Left hindlimb (tissue), 1 donor: Measurements from ENCODE around the gene PHLPP1.
A peak's percentile ranks its signal among the peaks of the same experiment; 100 is the strongest.

Experiments used
- DNase-seq: peaks from one replicate; pipeline ENCODE4 v3.0.0-alpha.2; 2018

The PHLPP1 gene

DNA sequence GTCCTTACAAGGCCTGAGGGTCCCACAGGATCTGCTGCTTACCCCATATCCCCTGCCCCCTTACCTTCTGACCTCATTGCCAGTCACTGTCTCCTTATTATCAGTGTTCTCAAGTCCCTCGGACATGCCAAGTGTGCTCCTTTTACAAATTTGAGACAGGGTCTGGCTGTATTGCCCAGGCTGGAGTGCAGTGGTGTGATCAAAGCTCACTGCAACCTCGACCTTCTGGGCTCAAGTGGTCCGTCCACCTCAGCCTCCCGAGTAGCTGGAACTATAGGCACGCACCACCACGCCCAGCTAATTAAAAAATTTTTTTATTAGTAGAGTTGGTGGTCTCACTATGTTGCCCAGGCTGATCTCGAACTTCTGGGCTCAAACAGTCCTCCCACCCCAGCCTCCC, 141.0 kb downstream of the PHLPP1 start:
- no peak for DNase-seq

DNA sequence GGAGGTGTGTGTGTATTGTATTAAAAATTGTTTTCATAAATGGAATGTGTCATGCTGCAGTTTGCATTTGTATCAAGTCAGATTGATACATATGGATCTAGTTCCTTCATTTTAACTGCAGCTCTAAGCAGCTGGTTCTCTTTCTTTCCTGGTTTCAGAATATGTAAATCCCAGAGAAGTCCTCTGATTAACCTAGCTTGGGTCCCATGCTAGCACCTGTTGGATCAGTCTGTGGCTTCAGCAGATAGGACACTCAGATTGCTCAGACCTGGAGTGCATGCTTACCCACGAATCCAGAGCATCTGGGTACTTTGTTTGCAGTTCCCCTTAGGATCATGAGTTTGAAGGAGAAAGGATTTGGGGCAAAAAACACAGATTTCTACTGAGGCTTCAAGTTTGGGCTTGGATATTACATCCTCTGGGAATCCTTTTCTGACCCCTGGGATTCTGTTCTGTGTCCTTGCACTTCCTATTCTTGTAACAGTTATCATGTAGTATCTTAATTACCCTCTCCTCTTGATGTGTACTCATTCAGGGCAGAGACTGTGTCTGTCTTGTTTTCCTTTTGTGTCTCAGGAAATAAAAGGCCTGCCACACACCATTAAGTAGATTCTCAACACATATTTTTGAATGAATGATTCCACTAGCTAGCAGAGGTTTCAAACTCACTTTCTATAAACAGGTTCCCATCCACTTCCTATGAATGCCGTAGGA, 142.1 kb downstream of the PHLPP1 start:
- no peak for DNase-seq

DNA sequence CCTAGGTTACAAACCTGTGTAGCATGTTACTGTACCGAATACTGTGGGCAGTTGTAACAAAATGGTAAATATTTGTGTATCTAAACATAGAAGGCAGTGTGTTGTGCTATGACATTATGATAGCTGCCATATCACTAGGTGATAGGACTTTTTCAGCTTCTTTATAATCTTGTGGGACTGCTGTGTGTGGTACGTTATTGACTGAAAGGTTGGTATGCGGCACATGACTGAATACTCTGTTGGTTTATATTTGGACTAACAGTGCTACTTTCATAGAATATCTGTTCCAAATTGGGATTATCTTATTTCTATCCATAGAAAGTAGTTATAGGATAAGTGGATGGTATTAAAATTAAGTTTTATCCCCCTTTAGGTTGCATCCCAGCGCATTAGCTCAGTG, 144.7 kb downstream of the PHLPP1 start:
- DNase-seq = no peak

DNA sequence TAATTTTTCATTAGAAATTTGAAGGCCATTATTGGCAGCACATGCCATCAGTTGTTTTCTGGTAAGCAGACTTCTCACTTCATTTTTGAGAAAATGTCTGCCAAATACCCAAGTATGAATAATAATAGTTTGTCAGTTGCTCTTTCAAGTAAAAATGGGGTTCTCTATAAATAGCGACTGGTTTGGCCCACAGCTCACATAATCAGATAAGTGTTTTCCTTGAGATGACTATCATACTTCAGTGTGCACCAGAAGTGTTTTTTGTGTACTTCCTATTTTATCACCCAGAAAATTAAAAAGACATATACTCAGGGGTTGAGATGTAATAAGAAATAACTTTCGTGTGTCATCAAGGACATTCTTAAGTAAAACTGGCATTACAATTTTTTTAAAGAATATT, 147.1 kb downstream of the PHLPP1 start:
- no peak for DNase-seq

DNA sequence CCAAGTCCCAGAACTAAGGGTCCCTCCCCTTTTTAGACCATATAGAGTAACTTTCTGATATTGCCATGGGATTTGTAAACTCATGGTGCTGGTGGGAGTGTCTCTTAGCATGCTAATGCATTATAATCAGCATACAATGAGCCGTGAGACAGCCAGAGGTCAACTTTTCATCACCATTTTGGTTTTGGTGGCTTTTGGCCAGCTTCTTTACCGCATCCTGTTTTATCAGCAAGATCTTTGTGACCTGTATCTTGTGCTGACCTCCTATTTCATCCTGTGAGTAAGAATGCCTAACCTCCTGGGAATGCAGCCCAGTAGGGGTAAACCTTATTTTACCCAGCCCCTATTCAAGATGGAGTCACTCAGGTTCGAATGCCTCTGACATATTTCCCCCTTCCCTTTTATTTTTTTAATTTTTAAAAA, 148.2 kb downstream of the PHLPP1 start:
- DNase-seq = no peak

DNA sequence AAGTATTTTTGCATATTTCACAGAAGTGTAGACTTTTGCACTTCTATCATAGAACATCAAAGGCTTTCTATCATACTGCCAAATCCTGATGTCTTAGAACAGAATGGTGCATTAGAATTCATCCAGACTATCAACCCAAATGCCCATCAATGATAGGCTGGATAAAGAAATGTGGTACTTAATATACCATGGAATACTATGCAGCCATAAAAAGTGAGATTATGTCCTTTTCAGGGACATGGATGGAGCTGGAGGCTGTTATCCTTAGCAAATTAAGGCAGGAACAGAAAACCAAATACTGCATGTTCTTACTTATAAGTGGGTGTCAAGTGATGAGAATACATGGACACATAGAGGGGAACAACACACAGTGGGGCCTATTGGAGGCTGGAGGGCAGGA, 150.2 kb downstream of the PHLPP1 start:
- no peak for DNase-seq

DNA sequence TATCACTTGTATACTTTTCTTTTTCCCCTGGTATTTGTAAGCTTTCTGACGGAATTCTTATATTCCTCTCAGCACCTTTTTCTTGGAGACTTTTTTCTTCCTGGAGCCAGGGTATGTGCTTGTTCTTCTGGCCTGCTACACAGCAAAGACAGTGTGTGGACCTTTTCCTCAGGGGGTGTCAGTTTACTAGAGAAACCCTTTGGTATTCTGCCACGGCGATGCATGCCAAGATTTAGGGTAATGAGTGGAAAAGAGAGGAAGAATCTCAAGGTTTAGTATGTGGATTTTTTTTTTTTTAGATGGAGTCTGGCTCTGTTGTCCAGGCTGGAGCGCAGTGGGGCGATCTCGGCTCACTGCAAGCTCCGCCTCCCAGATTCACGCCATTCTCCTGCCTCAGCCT, 152.2 kb downstream of the PHLPP1 start:
- DNase-seq = peak; percentile 62

DNA sequence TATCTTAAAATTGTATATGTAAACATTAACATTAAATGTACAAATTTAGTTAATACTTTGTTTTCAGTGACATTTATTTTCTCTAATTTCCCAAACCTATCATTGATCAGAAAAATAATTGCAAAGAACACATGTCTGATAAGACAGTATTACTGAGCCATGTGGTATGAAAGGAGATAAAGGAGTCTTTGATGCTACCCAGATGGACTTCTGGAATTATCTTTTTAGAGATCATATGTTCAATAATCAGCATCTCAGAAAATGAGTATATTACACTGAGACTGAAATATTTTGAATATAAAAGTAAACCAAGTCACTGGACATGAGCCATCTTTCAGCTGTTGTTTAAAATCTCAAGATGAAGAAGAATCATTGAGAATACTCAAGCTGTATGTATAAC, 153.3 kb downstream of the PHLPP1 start:
- DNase-seq = no peak

DNA sequence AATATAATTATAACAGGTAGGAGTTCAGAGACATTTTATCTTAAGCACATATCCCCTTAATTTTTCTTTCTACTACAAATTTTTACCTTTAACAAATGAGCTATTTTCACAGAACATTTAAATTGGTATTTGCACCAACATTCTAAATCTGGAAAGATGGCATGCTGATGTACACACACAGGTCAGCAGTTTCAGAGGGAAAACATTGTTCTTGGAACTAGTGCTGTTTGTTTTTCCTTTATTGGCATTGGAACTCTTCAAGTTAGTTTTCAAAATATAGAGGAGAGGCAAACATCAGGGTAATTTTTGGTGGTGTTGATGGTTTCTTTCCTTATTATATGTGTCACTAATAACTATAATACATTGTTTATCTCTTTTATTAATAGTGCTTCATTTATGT, 155.3 kb downstream of the PHLPP1 start:
- DNase-seq = no peak

DNA sequence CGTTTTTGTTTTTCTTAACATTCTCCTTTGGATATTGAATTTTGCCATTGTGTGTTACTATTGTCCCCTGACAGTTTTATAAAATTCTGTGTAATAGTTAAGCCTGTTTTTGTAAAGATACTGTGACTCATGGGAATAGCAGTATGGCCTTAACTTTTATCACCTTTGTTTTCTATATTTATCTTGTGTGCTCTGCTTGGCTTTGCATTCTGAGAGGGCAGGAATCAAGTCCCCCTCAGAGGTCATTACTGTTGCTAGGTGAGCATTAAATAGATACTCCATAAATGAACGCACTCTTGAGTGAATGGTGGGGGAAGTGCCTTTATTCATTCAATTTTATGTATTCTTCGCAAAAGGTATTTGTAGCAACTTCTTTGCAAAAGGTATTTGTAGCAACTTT, 160.0 kb downstream of the PHLPP1 start:
- DNase-seq = no peak

DNA sequence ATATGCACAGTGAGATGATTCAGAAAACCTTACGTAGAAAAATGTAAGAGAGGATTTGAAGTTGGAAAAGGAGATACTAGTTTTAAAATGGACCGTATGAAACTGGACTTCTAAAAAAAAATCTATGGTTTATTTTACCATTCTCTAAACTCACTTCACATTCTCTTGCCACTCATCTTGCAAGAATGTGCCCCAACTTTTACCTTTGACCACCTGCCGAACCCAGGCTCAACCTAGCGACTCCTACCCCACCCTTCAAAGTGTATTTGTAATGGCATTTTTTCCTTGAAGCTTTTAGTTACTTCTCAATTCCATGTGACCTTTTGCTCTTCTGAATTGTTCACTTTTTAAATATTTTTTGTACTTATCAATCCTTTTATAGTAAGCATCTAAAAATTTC, 160.8 kb downstream of the PHLPP1 start:
- DNase-seq = no peak

DNA sequence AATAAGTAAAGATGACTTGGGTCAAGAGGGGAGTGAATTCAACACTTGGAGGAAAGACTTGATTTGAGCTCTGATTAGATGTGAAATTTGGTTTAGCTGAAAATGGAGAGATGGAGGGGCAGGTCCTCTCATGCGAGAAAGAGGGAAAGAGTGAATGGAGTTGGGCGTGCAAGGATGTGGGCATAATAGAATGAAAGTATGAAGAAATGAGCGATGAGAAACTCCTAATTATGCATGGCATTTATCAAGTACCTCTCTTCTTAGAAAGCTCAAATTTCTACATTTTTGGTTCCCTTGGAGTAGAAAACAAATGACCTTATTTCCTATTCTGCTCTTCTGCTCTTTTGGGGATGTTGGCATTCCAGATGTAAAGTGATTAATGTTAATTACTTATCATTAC, 161.5 kb downstream of the PHLPP1 start:
- DNase-seq = no peak

DNA sequence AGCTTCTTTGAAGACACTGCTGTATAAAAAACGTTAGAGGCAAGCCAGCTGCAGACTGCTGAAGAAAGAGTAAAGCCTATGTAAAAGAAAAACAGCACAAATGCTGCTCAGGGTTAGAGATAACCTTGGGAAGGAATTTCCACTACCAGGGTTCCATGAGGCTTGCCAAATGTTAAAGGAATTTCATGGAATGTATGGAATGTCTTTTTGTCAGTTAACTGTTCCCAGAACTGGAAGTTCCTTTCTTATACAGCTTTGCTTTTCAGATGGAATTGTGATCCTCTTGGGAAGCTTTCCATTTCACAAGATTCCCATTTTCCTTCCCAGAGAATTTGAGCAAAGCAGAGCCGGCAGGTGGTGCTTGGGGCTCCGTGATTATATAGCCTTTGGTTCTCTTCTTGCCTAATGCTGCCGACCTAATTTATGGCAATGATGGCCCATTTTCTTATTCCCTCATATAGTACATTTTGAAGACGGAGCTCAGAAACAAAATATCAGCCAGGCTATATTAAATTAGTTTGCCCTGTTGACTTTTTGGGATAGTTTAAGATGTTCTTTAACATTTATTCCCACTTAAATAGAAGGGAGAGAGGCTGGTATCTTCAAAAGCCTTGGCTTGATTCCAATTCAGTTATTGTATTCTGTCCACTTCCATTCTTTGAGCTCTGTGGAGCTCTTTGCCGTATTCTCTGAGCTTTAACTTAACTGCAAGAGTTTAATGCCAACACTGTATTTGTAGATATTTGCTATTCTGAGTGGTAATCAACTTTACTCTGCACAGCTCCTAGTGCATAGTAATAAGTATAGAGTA, 162.3 kb downstream of the PHLPP1 start:
- DNase-seq = no peak

DNA sequence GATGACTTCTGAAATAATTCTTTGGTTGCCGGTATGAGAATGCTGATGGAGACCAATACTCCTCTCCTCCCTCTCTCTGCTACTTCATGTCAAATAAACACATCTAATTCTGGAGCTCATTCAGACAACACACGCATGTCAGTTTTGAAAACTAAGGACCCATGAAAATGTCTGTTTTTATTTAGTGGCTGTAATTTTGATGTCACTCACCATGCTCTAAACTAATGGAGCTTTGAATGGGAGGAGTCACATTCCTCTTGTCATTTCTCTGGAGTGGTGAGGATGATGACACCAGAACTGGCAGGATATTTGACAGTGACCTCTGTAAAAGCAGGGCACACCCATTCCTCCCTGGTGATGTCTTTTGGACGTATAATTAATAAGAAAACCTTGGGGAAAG, 163.0 kb downstream of the PHLPP1 start:
- no peak for DNase-seq

DNA sequence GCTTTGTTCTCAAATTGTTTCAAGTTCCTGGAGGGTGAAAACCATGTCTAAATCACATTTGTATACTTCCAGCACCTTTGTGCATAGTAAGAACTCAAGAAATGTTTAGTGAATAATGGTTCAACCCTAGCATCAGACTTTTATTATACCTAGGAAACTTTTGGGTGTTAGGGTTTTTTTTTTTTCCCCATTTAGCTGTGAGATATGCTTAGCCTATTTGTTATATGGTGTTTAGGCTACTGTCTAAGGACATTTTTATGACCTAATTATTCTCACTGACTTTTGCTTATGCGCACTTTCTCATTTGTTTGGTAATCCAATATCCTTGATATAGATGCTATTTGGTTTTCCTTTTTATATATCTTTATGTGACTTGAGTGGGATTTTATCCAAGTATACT, 164.7 kb downstream of the PHLPP1 start:
- no peak for DNase-seq

DNA sequence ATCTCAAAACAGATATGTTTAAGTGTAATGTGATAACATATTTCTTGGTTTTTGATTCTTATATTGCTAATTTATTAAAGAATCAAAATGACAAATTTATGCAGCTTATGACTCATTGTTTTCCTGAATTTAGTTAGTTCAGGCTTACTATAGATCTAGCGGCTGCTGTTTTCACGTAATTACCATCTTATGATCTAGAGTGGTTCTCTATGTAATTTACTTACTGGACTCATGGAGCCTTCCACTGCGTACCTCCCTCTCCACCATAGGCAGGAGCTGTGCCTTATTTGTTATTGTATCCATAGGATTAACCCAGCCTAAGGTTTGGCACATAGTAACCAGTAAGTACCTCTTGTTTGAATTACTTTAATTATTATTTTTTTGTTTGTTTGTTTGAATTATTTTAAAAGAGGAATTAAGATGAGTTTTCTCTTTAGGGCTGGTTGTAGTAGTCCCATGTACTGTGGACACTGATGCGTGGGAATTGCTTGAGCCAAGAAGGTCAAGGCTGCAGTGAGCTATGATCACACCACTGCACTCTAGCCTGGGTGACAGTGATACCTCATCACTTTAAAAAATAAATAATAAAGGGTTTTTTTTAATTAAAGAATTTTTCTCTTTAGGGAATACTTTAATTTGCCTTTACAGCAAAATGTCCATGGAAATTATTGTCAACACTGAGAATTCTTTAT, 165.5 kb downstream of the PHLPP1 start:
- DNase-seq = no peak

DNA sequence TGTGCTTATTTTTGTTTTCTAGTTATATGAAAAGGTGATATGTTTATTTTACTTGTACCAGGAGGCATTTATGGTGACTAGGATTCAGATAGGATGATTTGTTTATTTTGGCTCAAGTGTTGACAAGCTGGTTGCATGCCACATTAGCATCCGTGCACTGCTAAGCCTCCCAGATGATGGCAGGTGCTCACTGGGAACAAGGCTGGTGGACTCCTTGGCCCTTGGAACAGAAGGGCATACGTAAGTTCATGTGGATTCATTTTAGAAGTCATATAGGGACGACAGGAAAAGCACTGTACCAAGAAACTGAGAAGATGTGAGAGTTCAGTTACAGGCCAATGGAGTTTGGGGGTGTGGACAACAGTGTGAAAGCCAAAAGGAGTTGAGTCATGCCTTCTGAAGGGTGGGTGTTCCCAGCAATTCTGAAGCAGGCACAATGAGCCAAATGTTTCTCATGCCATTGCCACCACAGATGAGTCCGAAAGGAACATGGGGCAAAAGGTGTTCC, 166.2 kb downstream of the PHLPP1 start:
- no peak for DNase-seq

DNA sequence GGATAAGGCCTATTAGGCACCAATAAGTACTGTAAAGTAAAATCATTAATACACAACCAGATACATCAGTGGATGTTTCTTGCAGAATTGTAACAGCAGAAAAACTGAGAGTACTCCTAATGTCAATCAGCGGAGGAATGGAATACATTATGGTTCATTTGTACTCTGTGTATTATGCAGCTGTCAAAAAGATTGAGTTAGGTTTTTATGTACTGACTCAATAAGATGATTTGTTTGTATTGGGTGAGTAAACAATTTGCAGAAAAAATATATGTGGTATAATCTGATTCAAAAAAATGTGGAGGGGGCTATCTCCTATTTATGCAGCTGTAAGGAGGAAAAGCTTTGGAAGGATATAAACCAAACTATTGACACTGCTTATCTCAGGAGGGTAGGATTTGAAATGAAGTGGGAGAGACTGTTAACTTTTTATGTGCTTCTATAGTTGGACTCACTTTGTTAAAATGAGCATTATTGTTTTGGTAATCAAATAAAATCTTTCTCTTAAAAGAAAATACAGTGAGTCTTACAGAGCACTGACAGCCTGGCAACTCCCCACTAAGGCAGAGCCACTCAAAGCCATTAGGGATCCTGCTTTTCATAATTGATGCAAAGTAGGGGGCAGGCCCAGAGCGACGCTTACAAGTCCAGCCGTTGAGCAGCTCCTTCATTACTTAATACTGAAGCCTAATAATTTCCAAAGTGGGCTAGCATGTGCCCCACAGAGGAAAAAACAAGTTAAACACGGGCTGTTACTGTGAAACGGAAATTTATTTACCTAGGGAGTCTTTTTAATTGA, 168.8 kb downstream of the PHLPP1 start:
- DNase-seq = no peak

DNA sequence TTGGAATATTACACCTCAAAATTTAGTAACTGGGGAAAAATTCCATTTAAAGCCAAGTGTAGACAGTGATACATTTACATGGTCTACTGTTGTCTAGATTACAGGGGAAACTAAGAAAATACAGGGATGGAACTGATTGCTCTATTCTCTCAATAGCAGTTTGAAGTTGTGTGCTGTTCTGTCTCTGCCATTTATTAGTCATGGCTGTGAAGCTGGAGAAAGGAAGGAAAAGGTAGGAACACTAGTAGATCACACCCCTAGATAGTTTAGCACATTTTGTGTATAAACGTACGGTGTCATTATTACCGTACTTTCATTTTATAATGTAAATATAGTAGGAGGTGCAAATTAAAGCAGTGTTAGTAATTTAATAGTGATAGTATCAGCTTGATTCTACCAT, 170.5 kb downstream of the PHLPP1 start:
- no peak for DNase-seq

DNA sequence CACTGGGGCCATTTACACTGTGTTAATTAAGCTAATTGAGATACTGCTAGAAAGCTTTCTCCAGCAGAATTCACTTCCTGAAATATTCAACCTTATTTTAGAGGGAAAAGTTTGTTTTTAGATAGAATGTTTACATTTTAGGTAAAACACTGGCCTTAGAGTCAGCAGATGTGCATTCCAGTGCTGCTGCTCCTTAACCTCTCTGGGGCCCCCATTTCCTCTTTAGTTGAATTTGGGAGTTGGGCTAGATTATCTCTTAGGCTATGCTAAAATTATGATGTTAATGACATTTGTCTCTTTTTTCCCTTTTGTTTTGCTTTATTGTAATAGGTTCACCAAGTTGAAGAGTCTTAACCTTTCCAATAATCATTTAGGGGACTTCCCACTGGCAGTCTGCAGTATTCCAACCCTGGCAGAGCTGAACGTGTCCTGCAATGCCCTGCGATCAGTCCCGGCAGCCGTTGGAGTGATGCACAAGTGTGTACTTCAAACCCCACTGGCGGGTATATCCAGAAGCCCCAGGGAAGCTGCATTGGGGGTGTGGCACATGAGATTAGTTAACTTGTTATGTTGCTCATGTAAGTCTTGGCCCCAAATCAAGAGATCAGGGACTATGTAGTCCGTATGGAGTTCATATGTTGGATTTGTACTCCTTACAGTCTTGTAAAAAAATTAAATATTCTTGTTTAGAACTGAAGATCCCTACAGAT, 179.5 kb downstream of the PHLPP1 start:
- no peak for DNase-seq

DNA sequence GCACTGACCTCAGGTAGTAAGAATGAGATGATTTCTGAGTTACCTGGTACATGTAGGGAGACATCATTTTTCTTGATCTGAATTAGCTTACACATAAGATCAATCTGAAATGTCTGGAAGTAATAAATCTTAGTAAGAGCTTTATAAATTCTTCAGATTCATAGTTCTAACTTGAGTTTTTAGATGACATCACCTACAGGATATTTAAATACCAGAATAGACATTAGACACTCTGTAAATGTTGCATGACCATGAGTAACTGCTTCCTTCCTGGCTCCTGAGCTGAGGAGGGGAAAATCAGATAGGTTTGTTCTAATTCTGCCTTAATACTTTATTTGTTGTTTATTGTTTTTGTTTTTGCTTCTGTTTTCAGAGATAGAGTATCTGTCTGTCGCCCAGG, 181.8 kb downstream of the PHLPP1 start:
- DNase-seq = no peak

DNA sequence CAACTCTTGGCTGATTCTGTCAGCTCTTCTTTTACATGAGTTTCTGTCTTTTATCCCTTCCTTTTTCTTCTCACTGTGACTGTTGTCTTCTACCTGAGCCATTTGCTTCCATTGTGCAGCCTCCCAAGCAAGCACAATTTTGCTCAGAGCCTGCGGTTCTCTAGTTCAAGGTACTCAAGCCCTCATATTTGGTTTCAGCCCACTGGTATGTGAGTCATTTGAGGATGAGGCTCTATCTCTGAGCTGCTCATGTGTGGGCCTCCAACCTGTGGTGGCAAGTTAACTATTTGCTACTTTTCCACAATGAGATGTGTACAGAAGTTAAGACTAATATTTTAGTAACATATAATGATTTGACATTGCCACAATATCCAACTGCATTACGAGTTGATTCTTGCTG, 183.0 kb downstream of the PHLPP1 start:
- no peak for DNase-seq
